ENCODE results near the gene ECHS1.

ECHS1 gene

DNA sequence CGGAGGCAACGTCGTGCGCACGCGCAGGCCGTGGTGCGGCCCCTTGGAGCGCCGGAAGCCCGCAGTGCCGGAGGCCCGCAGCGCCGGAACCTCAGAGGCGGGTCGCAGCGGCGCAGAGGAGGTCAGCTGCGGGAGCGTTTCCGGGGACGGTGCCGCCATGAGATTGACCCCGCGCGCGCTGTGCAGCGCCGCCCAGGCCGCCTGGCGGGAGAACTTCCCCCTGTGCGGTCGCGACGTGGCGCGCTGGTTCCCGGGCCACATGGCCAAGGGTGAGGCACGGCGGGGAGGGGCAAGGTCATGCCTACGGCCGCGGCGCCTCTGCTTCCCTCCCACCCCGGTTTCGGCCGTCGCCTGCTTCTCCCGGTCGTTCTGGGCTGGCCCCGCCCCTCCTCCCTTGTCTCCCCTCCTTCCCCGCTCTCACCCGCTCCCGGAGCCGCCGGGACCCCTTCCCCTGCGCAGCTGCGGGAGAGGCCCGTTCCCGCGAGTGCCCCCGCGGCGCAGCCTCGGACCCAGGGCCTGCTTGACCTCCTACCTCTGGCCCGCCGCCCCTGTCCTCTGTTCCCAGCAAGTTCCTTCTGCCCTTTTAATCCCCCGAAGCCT, 21.0 kb upstream of the ECHS1 start, which contains the start of gene MTG1:
Gene MTG1 (plus strand): TSS at position 94 of the 600 bp plus-strand sequence. CDS start 64 bp downstream, at position 158.
- Histone ChIP-seq H4K20me1 (ENCODE audit: insufficient read depth, low read length) (no peaks in the 10 kb centered on the region), H3K4me1 (ENCODE audit: insufficient read depth, low read length, severe bottlenecking) (peaks cover 44% of the 10 kb centered on the region), H2AFZ (ENCODE audit: low read length) (no peak within 1 kb of the TSS), H3K9me3 (ENCODE audit: low read length) (no peaks in the 10 kb centered on the region), H3F3A (ENCODE audit: insufficient read depth, low read length) (no peaks in the 10 kb centered on the region), H3K79me2 (ENCODE audit: insufficient read depth, low read length) (peaks cover 12% of the 10 kb centered on the region), H3K36me3 (ENCODE audit: insufficient read depth, low read length) (peaks cover 27% of the 10 kb centered on the region), H3K4me3 (ENCODE audit: low read depth, low read length, poor library complexity, severe bottlenecking) (peak within 1 kb of the TSS; percentile 99), H3K27me3 (ENCODE audit: insufficient read depth, low read length) (no peaks in the 10 kb centered on the region), H3K4me2 (ENCODE audit: low read length) (peak within 1 kb of the TSS; percentile 100), H3K27ac (ENCODE audit: low read depth, low read length, poor library complexity, severe bottlenecking) (peak within 1 kb of the TSS; percentile 50), H3K9ac (ENCODE audit: low read length) (peak within 1 kb of the TSS; percentile 100), H3K9me2 (ENCODE audit: low read depth, low read length) (no peaks in the 10 kb centered on the region)
- no peak for TF ChIP-seq EZH2 (IDR thresholded peaks at IDR 0.05; ENCODE audit: borderline replicate concordance, low read length)
- TF ChIP-seq, protein P1, sequence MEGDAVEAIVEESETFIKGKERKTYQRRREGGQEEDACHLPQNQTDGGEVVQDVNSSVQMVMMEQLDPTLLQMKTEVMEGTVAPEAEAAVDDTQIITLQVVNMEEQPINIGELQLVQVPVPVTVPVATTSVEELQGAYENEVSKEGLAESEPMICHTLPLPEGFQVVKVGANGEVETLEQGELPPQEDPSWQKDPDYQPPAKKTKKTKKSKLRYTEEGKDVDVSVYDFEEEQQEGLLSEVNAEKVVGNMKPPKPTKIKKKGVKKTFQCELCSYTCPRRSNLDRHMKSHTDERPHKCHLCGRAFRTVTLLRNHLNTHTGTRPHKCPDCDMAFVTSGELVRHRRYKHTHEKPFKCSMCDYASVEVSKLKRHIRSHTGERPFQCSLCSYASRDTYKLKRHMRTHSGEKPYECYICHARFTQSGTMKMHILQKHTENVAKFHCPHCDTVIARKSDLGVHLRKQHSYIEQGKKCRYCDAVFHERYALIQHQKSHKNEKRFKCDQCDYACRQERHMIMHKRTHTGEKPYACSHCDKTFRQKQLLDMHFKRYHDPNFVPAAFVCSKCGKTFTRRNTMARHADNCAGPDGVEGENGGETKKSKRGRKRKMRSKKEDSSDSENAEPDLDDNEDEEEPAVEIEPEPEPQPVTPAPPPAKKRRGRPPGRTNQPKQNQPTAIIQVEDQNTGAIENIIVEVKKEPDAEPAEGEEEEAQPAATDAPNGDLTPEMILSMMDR (IDR thresholded peaks at IDR 0.05; ENCODE audit: low read length), result no peak

GRCh38 chr10:133393401-133394063, 20.4 kb upstream of the ECHS1 start:
- Histone ChIP-seq H4K20me1 (ENCODE audit: insufficient read depth, low read length) (no peaks in the 10 kb centered on the region), H3K27ac (ENCODE audit: low read depth, low read length, poor library complexity, severe bottlenecking) (peak overlapping the region; percentile 3), H3K9me3 (ENCODE audit: low read length) (no peaks in the 10 kb centered on the region), H3K4me1 (ENCODE audit: insufficient read depth, low read length, severe bottlenecking) (peaks cover 48% of the 10 kb centered on the region), H3K27me3 (ENCODE audit: insufficient read depth, low read length) (no peaks in the 10 kb centered on the region), H3K9ac (ENCODE audit: low read length) (peak overlapping the region; percentile 44), H3F3A (ENCODE audit: insufficient read depth, low read length) (no peaks in the 10 kb centered on the region), H3K36me3 (ENCODE audit: insufficient read depth, low read length) (peaks cover 21% of the 10 kb centered on the region), H3K9me2 (ENCODE audit: low read depth, low read length) (no peaks in the 10 kb centered on the region), H3K4me2 (ENCODE audit: low read length) (peak overlapping the region; percentile 61), H3K79me2 (ENCODE audit: insufficient read depth, low read length) (peaks cover 12% of the 10 kb centered on the region), H3K4me3 (ENCODE audit: low read depth, low read length, poor library complexity, severe bottlenecking) (peak overlapping the region; percentile 99), H2AFZ (ENCODE audit: low read length) (no peak overlapping the region)
- no peak for TF ChIP-seq EZH2 (IDR thresholded peaks at IDR 0.05; ENCODE audit: borderline replicate concordance, low read length)
- TF ChIP-seq, protein P1 (IDR thresholded peaks at IDR 0.05; ENCODE audit: low read length), result no peak

GRCh38 chr10:133391761-133392518, 18.8 kb upstream of the ECHS1 start:
- H3K9me3 ChIP-seq (ENCODE audit: low read length), result no peaks in the 10 kb centered on the region
- H3K79me2 ChIP-seq (ENCODE audit: insufficient read depth, low read length), result peaks cover 12% of the 10 kb centered on the region
- no peak overlapping the region for H2AFZ ChIP-seq (ENCODE audit: low read length)
- peaks cover 53% of the 10 kb centered on the region for H3K4me1 ChIP-seq (ENCODE audit: insufficient read depth, low read length, severe bottlenecking)
- H3F3A ChIP-seq (ENCODE audit: insufficient read depth, low read length), result no peaks in the 10 kb centered on the region
- H3K9me2 ChIP-seq (ENCODE audit: low read depth, low read length), result no peaks in the 10 kb centered on the region
- H3K27ac ChIP-seq (ENCODE audit: low read depth, low read length, poor library complexity, severe bottlenecking), result no peak overlapping the region
- peaks cover 11% of the 10 kb centered on the region for H3K36me3 ChIP-seq (ENCODE audit: insufficient read depth, low read length)
- H3K4me3 ChIP-seq (ENCODE audit: low read depth, low read length, poor library complexity, severe bottlenecking), result no peak overlapping the region
- no peaks in the 10 kb centered on the region for H3K27me3 ChIP-seq (ENCODE audit: insufficient read depth, low read length)
- no peak overlapping the region for H3K4me2 ChIP-seq (ENCODE audit: low read length)
- H3K9ac ChIP-seq (ENCODE audit: low read length), result no peak overlapping the region
- TF ChIP-seq, protein P1 (IDR thresholded peaks at IDR 0.05; ENCODE audit: low read length), result no peak
- no peak for TF ChIP-seq EZH2 (IDR thresholded peaks at IDR 0.05; ENCODE audit: borderline replicate concordance, low read length)
- H4K20me1 ChIP-seq (ENCODE audit: insufficient read depth, low read length), result no peaks in the 10 kb centered on the region
